ENCODE measurements around the gene KRT79.

The KRT79 gene

GRCh38 chr12:52835271-52836041 lies 1.3 kb upstream of the KRT79 start:
- Histone ChIP-seq H3K4me3 (ENCODE audit: low read length) (no peak overlapping the region), H3K4me2 (ENCODE audit: low read length) (no peak overlapping the region), H3K27ac (ENCODE audit: low read depth, low read length) (no peak overlapping the region)

GRCh38 chr12:52834727-52835001 lies 553 bp upstream of the KRT79 start:
- H3K4me2 ChIP-seq (ENCODE audit: low read length) = no peak overlapping the region
- H3K79me2 ChIP-seq (ENCODE audit: control insufficient read depth, low read length) = no peaks in the 10 kb centered on the region
- H3K9me2 ChIP-seq (replicated peaks; ENCODE audit: control insufficient read depth, low read length) = no peaks in the 10 kb centered on the region
- H3K27me3 ChIP-seq (ENCODE audit: control insufficient read depth, low read length) = peaks cover 4% of the 10 kb centered on the region
- no peaks in the 10 kb centered on the region for H4K20me1 ChIP-seq (ENCODE audit: control insufficient read depth, insufficient read depth, low read depth, low read length)
- no peaks in the 10 kb centered on the region for H3K9me3 ChIP-seq (ENCODE audit: control insufficient read depth, insufficient read depth, low read length)
- H3K4me1 ChIP-seq (ENCODE audit: control insufficient read depth, low read length) = no peaks in the 10 kb centered on the region
- no peaks in the 10 kb centered on the region for H3K36me3 ChIP-seq (ENCODE audit: control insufficient read depth, low read length)
- H3K4me3 ChIP-seq (ENCODE audit: low read length) = no peak overlapping the region
- H3K27ac ChIP-seq (ENCODE audit: low read depth, low read length) = no peak overlapping the region
- no peaks in the 10 kb centered on the region for H3F3A ChIP-seq (ENCODE audit: control insufficient read depth, insufficient read depth)
- TF ChIP-seq CTCF (IDR thresholded peaks at IDR 0.05; ENCODE audit: low read depth, low read length, poor library complexity, severe bottlenecking) = no peak
- no peak for TF ChIP-seq EZH2phosphoT487 (IDR thresholded peaks at IDR 0.05; ENCODE audit: borderline replicate concordance, low read length)

More at GRCh38 chr12:52835271-52836041, 1.3 kb upstream of the KRT79 start:
- Histone ChIP-seq H3K27me3 (ENCODE audit: control insufficient read depth, low read length) (no peaks in the 10 kb centered on the region; the same call in 1 of the 2 replicates), H3K4me1 (ENCODE audit: control insufficient read depth, low read length) (no peaks in the 10 kb centered on the region), H3K9me2 (replicated peaks; ENCODE audit: control insufficient read depth, low read length) (no peaks in the 10 kb centered on the region), H3K79me2 (ENCODE audit: control insufficient read depth, low read length) (no peaks in the 10 kb centered on the region), H4K20me1 (ENCODE audit: control insufficient read depth, insufficient read depth, low read depth, low read length) (no peaks in the 10 kb centered on the region), H3K36me3 (ENCODE audit: control insufficient read depth, low read length) (no peaks in the 10 kb centered on the region), H3F3A (ENCODE audit: control insufficient read depth, insufficient read depth) (no peaks in the 10 kb centered on the region), H3K9me3 (ENCODE audit: control insufficient read depth, insufficient read depth, low read length) (no peaks in the 10 kb centered on the region)
- no peak for TF ChIP-seq EZH2phosphoT487 (IDR thresholded peaks at IDR 0.05; ENCODE audit: borderline replicate concordance, low read length)
- no peak for TF ChIP-seq CTCF (IDR thresholded peaks at IDR 0.05; ENCODE audit: low read depth, low read length, poor library complexity, severe bottlenecking)

GRCh38 chr12:52832985-52833905 lies 866 bp downstream of the KRT79 start:
- Histone ChIP-seq H3K4me2 (ENCODE audit: low read length) (no peak overlapping the region), H3K27ac (ENCODE audit: low read depth, low read length) (no peak overlapping the region), H3F3A (ENCODE audit: control insufficient read depth, insufficient read depth) (no peaks in the 10 kb centered on the region), H4K20me1 (ENCODE audit: control insufficient read depth, insufficient read depth, low read depth, low read length) (no peaks in the 10 kb centered on the region), H3K9me3 (ENCODE audit: control insufficient read depth, insufficient read depth, low read length) (no peaks in the 10 kb centered on the region), H3K4me1 (ENCODE audit: control insufficient read depth, low read length) (no peaks in the 10 kb centered on the region), H3K4me3 (ENCODE audit: low read length) (no peak overlapping the region), H3K27me3 (ENCODE audit: control insufficient read depth, low read length) (peaks cover 4% of the 10 kb centered on the region), H3K79me2 (ENCODE audit: control insufficient read depth, low read length) (no peaks in the 10 kb centered on the region), H3K36me3 (ENCODE audit: control insufficient read depth, low read length) (no peaks in the 10 kb centered on the region), H3K9me2 (replicated peaks; ENCODE audit: control insufficient read depth, low read length) (no peaks in the 10 kb centered on the region)
- no peak for TF ChIP-seq EZH2phosphoT487 (IDR thresholded peaks at IDR 0.05; ENCODE audit: borderline replicate concordance, low read length)
- TF ChIP-seq CTCF (IDR thresholded peaks at IDR 0.05; ENCODE audit: low read depth, low read length, poor library complexity, severe bottlenecking) = no peak

All from DOHH2 (cell line).